GM12878 (cell line): ENCODE results near the gene LCN12. TPM values are rescaled to one million over a fixed set of nuclear protein-coding genes. Genes with fewer than 3 reads are reported as not detected.

Experiments
- ATAC-seq: fragments of 200-7000 bp; cut with Tn5 transposase; 3 replicates; pipeline ENCODE4 v1.9.1; 2020; ENCODE audit warnings: mild to moderate bottlenecking, moderate library complexity
- BruUV-seq: library from RNA; stranded (reverse); fragments of 400-500 nt; replicated peaks from 2 replicates; lab custom pipeline; 2021; lab: Mats Ljungman, UMichigan
- CTCF ChIA-PET: fragments of 300-600 bp; sonication (Branson Sonifier 250); formaldehyde crosslinking; extraction: SDS; loops from one replicate; lab custom pipeline; 2021; ENCODE audit warnings: inconsistent platforms; lab: Yijun Ruan, JAX
- POLR2A ChIA-PET: fragments of 350-600 bp; formaldehyde crosslinking; extraction: SDS; loops from one replicate; lab custom pipeline; 2021; ENCODE audit warnings: inconsistent platforms; lab: Charles Lee
- RAD21 ChIA-PET: fragments of 300-600 bp; sonication (Branson Sonifier 250); formaldehyde crosslinking; loops from one replicate; lab custom pipeline; 2023; ENCODE audit warnings: antibody characterized with exemption; ENCODE audit not compliant: unreplicated experiment; lab: Charles Lee
- SMC1A ChIA-PET: fragments of 300-600 bp; sonication (Branson Sonifier 250); formaldehyde crosslinking; loops from one replicate; lab custom pipeline; 2023; ENCODE audit not compliant: unreplicated experiment, uncharacterized antibody; lab: Charles Lee
- DNase-seq: peaks from one replicate; pipeline ENCODE4 v3.0.0-alpha.2; 2011; ENCODE audit warnings: low read depth, low spot score
- FAIRE-seq: peaks from 3 replicates; lab custom pipeline; 2011; peaks lifted over from hg19 to GRCh38; lab: Jason Lieb, UNC
- H2AFZ ChIP-seq: 2 replicates; pipeline ENCODE4 v1.6.0; 2011; ENCODE audit warnings: low read depth, low read length, control low read depth; ENCODE audit not compliant: control insufficient read depth
- H3K27ac ChIP-seq: 2 replicates; pipeline ENCODE4 v1.5.1; 2011; ENCODE audit warnings: control low read depth; ENCODE audit not compliant: control insufficient read depth, insufficient read depth
- H3K27me3 ChIP-seq, 2 experiments: replicated peaks in 1 of 2; 2 replicates each; pipeline versions ENCODE4 v1.6.0 to v1.6.1; 2011; ENCODE audit warnings: low read length in 1 of 2; ENCODE audit not compliant: control insufficient read depth in 2 of 2, insufficient read depth in 2 of 2
- H3K36me3 ChIP-seq, 2 experiments: 2 replicates each; pipeline ENCODE4 v1.5.1; 2011; ENCODE audit warnings: low read length in 1 of 2; ENCODE audit not compliant: control insufficient read depth in 2 of 2, insufficient read depth in 2 of 2
- H3K4me1 ChIP-seq: 2 replicates; pipeline ENCODE4 v1.6.1; 2011; ENCODE audit warnings: mild to moderate bottlenecking, low read length, moderate library complexity, mixed read lengths; ENCODE audit not compliant: control insufficient read depth, insufficient read depth
- H3K4me2 ChIP-seq: 2 replicates; pipeline ENCODE4 v1.6.0; 2011; ENCODE audit warnings: control low read depth; ENCODE audit not compliant: control insufficient read depth, insufficient read depth
- H3K4me3 ChIP-seq: fragments of 200-600 bp; sonication (generic); 2 replicates; pipeline ENCODE4 v1.5.1; 2016
- H3K79me2 ChIP-seq: 2 replicates; pipeline ENCODE4 v1.6.0; 2011; ENCODE audit warnings: low read length; ENCODE audit not compliant: control insufficient read depth, insufficient read depth
- H3K9ac ChIP-seq: 2 replicates; pipeline ENCODE4 v1.8.0; 2011; ENCODE audit warnings: low read length, control low read depth, mixed read lengths; ENCODE audit not compliant: control insufficient read depth, insufficient read depth
- H3K9me3 ChIP-seq: replicated peaks from 3 replicates; pipeline ENCODE4 v1.5.1; 2011; ENCODE audit warnings: mild to moderate bottlenecking, low read length; ENCODE audit not compliant: control insufficient read depth, insufficient read depth
- H4K20me1 ChIP-seq: 2 replicates; pipeline ENCODE4 v1.6.0; 2011; ENCODE audit not compliant: control insufficient read depth, insufficient read depth
- ASH2L ChIP-seq: fragments of 300-600, 200-600 bp; sonication (generic); IDR thresholded peaks from 2 replicates; pipeline ENCODE4 v1.6.1; 2017; ENCODE audit warnings: low read depth, mild to moderate bottlenecking, borderline replicate concordance
- BCLAF1 ChIP-seq: fragments of 450-650 bp; IDR thresholded peaks from 2 replicates; pipeline ENCODE4 v1.6.1; 2017; ENCODE audit warnings: antibody characterized with exemption, mild to moderate bottlenecking, moderate library complexity
- CBFB ChIP-seq: IDR thresholded peaks from 2 replicates; pipeline ENCODE4 v1.6.1; 2016; ENCODE audit warnings: antibody characterized with exemption, low read depth
- E2F8 ChIP-seq: fragments of 450-650 bp; IDR thresholded peaks from 2 replicates; pipeline ENCODE4 v1.6.1; 2018; ENCODE audit warnings: mild to moderate bottlenecking, low read depth, moderate library complexity; ENCODE audit not compliant: partially characterized antibody
- HDGF ChIP-seq: fragments of 450-650 bp; IDR thresholded peaks from 2 replicates; pipeline ENCODE4 v1.6.1; 2016; ENCODE audit warnings: antibody characterized with exemption
- PRDM15 ChIP-seq: fragments of 450-650 bp; formaldehyde crosslinking; IDR thresholded peaks from 2 replicates; pipeline ENCODE4 v1.4.0; 2020; ENCODE audit warnings: mild to moderate bottlenecking, moderate library complexity
- ZNF274 ChIP-seq: IDR thresholded peaks from one replicate; pipeline ENCODE4 v1.8.0; 2011; ENCODE audit not compliant: insufficient read length, insufficient read depth
- ZNF622 ChIP-seq: fragments of 450-650 bp; IDR thresholded peaks from 2 replicates; pipeline ENCODE4 v1.6.1; 2017; ENCODE audit warnings: mild to moderate bottlenecking, inconsistent platforms
- ZZZ3 ChIP-seq: IDR thresholded peaks from 2 replicates; pipeline ENCODE4 v1.6.1; 2011; ENCODE audit warnings: low read depth; ENCODE audit not compliant: control insufficient read depth, insufficient read length
- WGBS: methylation state at CpG from one replicate; pipeline ENCODE4 v1.1.6; 2016; ENCODE audit warnings: low lambda C conversion rate; ENCODE audit not compliant: insufficient replicate concordance, insufficient coverage; ENCODE audit errors: missing lambda C conversion rate; 5-methylcytosine and 5-hydroxymethylcytosine counted together
- in situ Hi-C: fragments of 300-500 bp; cut with MboI; formaldehyde crosslinking; loops from 9 replicates; pipeline ENCODE4 v1.14.3; 2018; ENCODE audit warnings: mixed read lengths
- intact Hi-C: fragments of 100-400 bp; cut with micrococcal nuclease; formaldehyde crosslinking; loops from one replicate; pipeline ENCODE4 v1.14.2; 2022; ENCODE audit not compliant: unreplicated experiment
- polyA plus RNA-seq, 11 experiments: library from polyadenylated mRNA; depleted of rRNA in 4 of 11; unstranded in 6 of 11; stranded (reverse) in 5 of 11; fragments of >200 nt; fragmentation: Nextera tagmentation in 4 of 11; fragmentation: Illumina TruSeq in 1 of 11; extraction: Ambion mirVana in 4 of 11; extraction: Trizol in 1 of 11; gene quantifications; 1 replicate in 1 of 11; 2 replicates in 10 of 11; pipeline versions ENCODE4 v1.2.1 to v1.2.3, GENCODE V29; 2011 to 2016; ENCODE audit warnings: inconsistent platforms in 2 of 11, missing spikeins in 2 of 11, low read depth in 1 of 11
- total RNA-seq, 4 experiments: library from RNA; depleted of rRNA in 3 of 4; stranded (reverse); fragments of >200 nt in 3 of 4; fragmentation: Illumina TruSeq in 1 of 4; extraction: Trizol in 1 of 4; gene quantifications; 2 replicates each; pipeline versions ENCODE4 v1.2.1 to v1.2.3, GENCODE V29; 2013 to 2021

LCN12 gene
- total and polyA plus RNA-seq, 10 of the 15 experiments (the other 5 are each of a cell fraction or from before 2014, with no cell fraction given) = 0.06 to 0.64 (median 0.40) TPM; not detected in 3

- TF ChIP-seq PRDM15 (CRISPR knock-in tag) = no peak
- TF ChIP-seq ZNF622 = no peak
- TF ChIP-seq ZZZ3 = no peak
- no peak for TF ChIP-seq ASH2L
These were observed 29.6 kb downstream of the LCN12 start (continued) for GRCh38 chr9:136981588-136982231.

- H3K4me2 ChIP-seq = no peak within 1 kb of the TSS
- POLR2A ChIA-PET = no interaction called here
- FAIRE-seq (no peak), DNase-seq (no peak), ATAC-seq (no peak; the same call in 2 of the 3 replicates)
- SMC1A ChIA-PET = no interaction called here
- RAD21 ChIA-PET = no interaction called here
- no peak within 1 kb of the TSS for H2AFZ ChIP-seq
- peaks cover 3% of the 10 kb centered on the region; the same call in 1 of the 2 replicates for H4K20me1 ChIP-seq
- in situ Hi-C loops = no loop called here
- H3K9ac ChIP-seq = no peak within 1 kb of the TSS
- H3K27ac ChIP-seq = no peak within 1 kb of the TSS
- H3K4me3 ChIP-seq = no peak within 1 kb of the TSS
- no peaks in the 10 kb centered on the region for H3K4me1 ChIP-seq
- H3K9me3 ChIP-seq = no peaks in the 10 kb centered on the region
- no peaks in the 10 kb centered on the region for H3K36me3 ChIP-seq
- H3K79me2 ChIP-seq = no peaks in the 10 kb centered on the region
- intact Hi-C loops = no loop called here
- no TSS peak for BruUV-seq
- H3K27me3 ChIP-seq = peaks cover 5 to 6% of the 10 kb centered on the region in 2 experiments
- CTCF ChIA-PET = interaction anchor here (1.0 kb wide), 1 partner anchor 190 kb away, joined by 3 read pairs; no protein-coding TSS in a partner anchor
- WGBS = 39% methylated on average over 18 of the region's 18 CpGs
- TF ChIP-seq ZNF274 (no peak), HDGF (no peak), E2F8 (no peak), BCLAF1 (no peak), CBFB (no peak)
These were observed 30.4 kb downstream of the LCN12 start, which contains the start of gene LCNL1 for GRCh38 chr9:136982232-136983051. TSS of gene LCNL1 (plus strand) at chr9:136982993. CDS start at chr9:136983587, 594 bp downstream.
